CD4-positive, alpha-beta T cell treated with Interleukin-15 for 1 hour (primary cell): Measurements from ENCODE around the gene GEN1.

ENCODE experiments used
- DNase-seq: peaks from one replicate; pipeline ENCODE4 v3.0.0-alpha.2; 2020

Gene GEN1, protein sequence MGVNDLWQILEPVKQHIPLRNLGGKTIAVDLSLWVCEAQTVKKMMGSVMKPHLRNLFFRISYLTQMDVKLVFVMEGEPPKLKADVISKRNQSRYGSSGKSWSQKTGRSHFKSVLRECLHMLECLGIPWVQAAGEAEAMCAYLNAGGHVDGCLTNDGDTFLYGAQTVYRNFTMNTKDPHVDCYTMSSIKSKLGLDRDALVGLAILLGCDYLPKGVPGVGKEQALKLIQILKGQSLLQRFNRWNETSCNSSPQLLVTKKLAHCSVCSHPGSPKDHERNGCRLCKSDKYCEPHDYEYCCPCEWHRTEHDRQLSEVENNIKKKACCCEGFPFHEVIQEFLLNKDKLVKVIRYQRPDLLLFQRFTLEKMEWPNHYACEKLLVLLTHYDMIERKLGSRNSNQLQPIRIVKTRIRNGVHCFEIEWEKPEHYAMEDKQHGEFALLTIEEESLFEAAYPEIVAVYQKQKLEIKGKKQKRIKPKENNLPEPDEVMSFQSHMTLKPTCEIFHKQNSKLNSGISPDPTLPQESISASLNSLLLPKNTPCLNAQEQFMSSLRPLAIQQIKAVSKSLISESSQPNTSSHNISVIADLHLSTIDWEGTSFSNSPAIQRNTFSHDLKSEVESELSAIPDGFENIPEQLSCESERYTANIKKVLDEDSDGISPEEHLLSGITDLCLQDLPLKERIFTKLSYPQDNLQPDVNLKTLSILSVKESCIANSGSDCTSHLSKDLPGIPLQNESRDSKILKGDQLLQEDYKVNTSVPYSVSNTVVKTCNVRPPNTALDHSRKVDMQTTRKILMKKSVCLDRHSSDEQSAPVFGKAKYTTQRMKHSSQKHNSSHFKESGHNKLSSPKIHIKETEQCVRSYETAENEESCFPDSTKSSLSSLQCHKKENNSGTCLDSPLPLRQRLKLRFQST

DNA sequence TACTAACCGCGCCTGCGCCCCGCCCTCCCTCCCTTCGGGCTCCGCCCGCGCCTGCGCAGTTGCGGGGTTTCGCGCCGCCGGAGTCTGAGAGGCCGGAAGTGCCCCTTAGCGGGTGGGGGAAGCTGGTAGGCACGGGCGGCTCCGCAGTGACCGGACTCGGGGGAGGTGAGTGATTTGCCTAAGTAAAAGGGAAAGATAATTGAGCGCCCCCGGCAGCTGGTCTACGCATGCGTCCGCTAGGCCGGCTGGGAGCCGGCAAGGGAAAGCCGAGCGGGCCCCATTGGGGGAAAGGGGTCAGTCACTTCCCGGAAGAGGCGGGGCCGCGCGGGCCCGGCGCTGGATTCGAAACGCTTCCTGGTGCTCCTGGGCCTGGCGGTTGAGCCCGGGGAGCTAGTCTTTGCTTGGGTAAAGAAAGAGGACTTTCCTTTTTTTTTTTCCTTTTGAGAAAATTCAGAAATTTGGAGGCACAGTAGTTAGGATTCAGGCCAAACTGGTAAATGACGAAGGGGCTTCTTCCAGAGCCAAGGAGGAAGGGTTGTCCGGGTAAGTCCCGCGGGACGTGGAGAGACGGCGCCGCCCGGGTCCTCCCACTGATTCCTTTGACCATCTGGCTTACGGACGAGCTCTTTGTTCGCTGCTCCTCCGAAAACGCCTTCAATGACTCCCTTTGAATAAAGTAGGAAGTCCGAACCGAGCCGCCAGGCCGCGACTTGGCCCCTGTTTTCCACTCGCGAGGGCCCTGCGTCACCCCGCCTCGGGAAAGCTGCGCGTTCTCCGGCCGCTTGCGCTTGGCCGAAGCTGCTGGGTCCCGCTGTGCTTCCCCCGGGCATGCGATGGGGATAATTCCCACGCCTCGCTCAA is at the start of gene GEN1, which contains the start of gene SMC6:
Gene GEN1, plus strand, starts transcription at position 336 of the 861 bp plus-strand sequence. CDS start 5,806 bp downstream, outside the sequence.
Gene SMC6, minus strand, starts transcription at position 8 of the 861 bp plus-strand sequence. CDS start 7,864 bp downstream, outside the sequence.
- peak; percentile 93 for DNase-seq

- no peak for DNase-seq
These were observed 47.1 kb upstream of the GEN1 start for GRCh38 chr2:17706845-17707244.

- no peak for DNase-seq
These were observed 45.4 kb upstream of the GEN1 start for GRCh38 chr2:17708501-17708900.

DNA sequence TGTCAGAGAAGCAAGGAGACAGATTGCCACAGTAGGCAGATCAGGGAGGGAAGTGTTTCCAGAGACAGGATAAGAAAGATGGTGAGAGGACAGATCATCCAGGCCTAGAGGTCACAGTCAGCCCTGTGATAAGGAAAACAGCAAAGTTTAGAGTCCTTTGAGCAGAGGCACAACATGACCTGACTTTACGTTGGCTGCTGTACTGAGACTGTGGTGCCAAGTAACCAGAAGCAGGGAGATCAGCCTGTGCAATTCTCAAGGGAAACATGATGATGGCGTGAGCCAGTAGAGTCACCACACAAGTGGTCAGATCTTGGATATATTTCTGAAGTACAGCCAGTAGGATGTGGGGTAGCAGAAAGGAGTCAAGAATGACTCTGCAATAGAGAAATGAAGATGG is 44.0 kb upstream of the GEN1 start:
- no peak for DNase-seq

DNA sequence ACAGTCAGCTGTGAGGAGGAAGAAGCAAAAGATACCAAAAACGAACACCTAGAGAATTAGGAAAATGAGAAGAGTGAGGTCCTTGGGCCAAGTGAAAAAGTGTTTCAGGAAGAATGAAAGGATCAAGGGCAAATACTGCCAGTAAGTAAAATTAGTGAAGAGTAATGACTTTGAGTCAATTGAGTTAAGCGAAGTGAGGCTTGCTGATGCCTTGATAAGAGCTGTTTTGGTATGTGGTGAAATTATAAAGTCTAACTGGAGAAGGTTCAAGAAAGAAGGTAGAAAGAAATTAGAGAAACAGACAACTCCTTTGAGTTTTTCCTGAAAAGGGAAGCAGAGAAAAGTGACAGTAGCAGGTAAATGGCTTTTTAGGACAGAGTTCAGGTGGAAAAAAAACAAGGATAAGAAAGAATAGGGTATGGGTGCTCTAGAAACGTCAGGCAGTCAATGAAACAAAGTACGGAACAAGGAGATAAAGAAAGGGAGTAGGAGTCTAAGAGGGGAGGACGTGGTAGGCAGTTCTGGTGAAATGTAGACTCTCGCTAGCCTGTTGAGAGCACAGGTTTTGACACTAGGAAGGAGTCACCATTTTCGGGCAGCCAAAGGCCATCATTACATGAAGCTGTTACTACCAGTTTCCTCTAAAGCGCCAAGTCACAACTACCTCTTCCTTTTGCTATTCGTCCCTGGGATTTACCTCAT is 43.2 kb upstream of the GEN1 start:
- no peak for DNase-seq

DNA sequence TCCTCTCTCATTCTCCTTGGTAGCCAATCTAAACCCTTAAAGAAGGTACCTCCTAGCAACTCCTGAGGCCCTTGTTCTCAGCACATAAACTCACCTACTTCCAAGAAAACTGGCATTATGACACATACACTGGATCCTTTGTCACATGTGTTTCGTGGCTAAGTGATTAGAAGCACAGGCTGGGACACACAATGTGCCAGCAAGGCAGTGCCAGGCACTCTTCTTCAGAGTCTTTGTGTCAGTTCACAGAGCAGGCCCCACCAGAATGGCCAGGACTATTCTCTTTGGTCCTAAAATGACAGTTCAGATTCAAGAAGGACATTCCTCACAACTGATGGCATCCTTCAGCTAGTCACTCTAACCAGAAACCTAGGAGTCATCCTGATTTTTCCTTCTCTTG is 40.6 kb upstream of the GEN1 start:
- no peak for DNase-seq

GRCh38 chr2:17717666-17718065 is 36.3 kb upstream of the GEN1 start:
- DNase-seq: no peak

DNA sequence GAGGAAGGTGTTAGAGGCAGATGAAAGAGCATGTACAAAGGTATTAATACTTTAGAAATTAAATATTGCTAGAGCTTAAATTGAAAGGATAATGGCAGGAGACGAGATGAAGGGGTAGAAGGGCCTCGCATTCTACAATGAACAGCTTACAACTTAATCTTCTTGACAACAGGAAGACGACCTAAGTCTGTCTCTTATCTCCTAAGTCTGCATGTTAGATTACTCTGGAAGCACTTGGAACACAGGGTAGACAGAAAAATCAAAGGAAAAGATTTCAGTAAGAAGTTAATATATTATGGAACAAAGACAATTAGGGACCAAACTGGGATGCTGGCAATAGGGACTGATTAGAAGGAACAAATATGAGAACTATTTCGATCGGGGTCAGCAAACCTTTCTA is 35.2 kb upstream of the GEN1 start:
- no peak for DNase-seq

DNA sequence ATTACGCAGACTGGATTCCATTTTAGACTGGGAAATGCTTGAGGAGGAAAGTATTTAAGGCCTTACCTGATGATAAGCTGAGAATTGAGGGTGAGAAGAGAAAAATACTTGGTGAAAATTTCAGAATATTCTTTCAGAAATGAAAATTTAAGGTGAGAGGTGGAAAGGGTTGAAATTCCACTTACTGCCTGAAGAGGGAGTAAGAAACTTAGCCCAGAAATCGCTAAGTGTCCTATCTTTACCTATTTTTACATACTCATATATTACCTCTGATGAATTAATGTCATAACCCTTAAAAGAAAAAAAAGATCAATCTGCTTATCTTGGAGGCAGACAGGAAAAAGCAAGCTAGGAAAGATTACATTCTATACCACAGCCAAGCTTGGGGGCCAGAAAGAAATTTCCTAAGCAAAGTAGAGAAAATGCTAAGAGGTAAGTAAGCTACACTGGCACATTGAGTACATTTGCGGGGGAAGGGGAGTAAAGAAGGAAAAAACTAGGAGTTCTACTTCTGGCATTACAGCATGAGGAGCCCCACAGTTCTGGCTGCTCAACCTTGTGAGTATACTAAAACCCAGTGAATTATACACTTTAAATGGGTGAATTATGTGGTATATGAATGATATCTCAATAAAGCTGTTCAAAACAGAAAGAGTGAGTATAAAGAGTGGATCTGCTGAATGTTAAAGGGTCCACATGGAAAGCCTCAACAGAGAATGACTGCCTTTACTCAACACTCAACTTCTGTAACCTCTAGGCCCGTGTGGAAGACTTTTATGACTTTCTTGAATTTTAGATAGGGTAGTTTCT is 34.2 kb upstream of the GEN1 start:
- no peak for DNase-seq

DNA sequence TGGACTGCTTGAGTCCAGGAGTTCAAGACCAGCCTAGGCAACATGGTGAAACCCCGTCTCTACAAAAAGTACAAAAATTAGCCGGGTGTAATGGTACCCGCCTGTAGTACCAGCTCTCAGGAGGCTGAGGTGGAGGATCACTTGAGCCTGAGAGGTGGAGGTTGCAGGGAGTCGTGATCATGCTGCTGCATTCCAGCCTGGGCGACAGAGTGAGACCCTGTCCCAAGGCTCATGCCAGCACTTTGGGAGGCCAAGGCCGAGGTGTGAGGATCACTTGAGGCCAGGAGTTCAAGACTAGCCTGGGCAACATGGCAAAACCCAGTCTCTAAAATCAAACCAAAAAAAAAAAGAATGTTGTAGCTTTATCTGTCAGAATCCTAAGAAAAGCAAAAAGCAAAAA is 25.7 kb upstream of the GEN1 start:
- DNase-seq: no peak

GRCh38 chr2:17729880-17730279 is 24.1 kb upstream of the GEN1 start:
- no peak for DNase-seq

- no peak for DNase-seq
These were observed 20.3 kb upstream of the GEN1 start for GRCh38 chr2:17733599-17733998.

DNA sequence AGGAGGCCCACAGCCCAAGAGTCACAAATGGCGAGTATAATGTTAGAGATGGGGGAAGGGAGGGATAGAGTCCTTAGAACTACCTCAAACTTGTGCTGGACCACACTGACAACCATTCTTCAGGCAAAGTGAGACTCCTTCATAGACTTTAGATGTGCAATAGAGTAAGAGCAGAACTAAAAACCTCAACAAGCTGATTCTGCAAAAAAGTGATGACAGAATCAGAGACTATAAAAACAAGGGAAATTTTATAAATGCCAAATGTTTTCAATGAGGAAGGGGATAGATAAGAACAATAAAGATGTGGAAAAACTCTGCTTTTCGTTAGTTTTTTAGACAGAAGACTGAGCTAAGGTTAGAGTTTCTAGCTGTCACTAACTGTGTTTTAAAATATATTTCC is 18.1 kb upstream of the GEN1 start:
- no peak for DNase-seq

GRCh38 chr2:17736989-17737388 is 16.9 kb upstream of the GEN1 start:
- DNase-seq: no peak

DNA sequence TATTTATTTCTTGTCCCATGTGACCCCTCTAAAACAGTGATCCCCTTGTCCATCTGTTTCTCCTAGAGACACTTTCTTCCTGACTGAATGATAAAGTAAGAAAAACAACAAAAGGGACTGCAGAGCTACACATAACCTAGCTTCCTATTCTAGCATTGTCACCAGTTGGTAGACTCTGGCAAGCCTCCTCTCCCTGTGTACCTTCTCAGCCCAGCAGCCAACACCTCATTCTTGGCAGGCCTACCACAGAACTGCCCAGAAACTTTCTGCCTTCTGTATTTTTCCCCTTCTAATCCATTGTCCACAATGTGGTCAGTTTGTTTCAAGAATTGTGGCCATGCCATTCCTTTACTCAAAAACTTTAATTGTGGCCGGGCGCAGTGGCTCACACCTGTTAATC is 13.7 kb upstream of the GEN1 start:
- no peak for DNase-seq

- DNase-seq: no peak
These were observed 6.1 kb upstream of the GEN1 start for GRCh38 chr2:17747684-17748452.

GRCh38 chr2:17748745-17749144 is 5.2 kb upstream of the GEN1 start:
- DNase-seq: no peak

- DNase-seq: no peak
These were observed 4.0 kb upstream of the GEN1 start for GRCh38 chr2:17749753-17750438.

DNA sequence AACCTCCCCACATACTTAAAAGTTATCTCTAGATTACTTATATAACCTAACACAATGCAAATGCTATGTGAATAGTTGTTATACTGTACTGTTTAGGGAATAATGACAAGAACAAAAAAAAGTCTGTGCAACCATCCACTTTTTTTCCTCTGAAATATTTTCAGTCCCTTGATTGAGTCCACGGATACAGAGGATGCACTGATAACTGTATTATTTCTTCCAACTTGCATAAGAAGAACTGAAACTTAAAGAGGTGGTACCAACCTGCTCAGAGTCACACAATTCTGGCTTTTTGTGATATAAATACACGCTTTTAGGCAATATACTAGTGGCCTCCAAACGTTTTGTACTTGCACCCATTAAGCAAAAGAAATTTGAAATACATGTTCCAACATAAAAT is 1.7 kb upstream of the GEN1 start:
- DNase-seq: no peak
